Ovary (tissue), 9 donors: ENCODE measurements around the gene TMEM80. TPM values are rescaled to one million over a fixed set of nuclear protein-coding genes. Genes with fewer than 3 reads are reported as not detected.

Experiments
- DNase-seq, 5 donors: peaks; one replicate each; pipeline ENCODE4 v3.0.0-alpha.2; 2019 to 2020
- H3K27ac ChIP-seq, 2 donors: fragments of 200-600 bp; one replicate each; pipeline versions ENCODE4 v1.5.1 to v1.8.0; 2019 to 2022
- H3K27me3 ChIP-seq: fragments of 200-600 bp; one replicate; pipeline ENCODE4 v1.8.0; 2022
- H3K36me3 ChIP-seq: fragments of 200-600 bp; sonication (generic); one replicate; pipeline ENCODE4 v1.5.1; 2019
- H3K4me1 ChIP-seq: one replicate; pipeline ENCODE4 v1.8.1; 2013; ENCODE audit warnings: mild to moderate bottlenecking, moderate library complexity; ENCODE audit not compliant: insufficient read depth
- H3K4me3 ChIP-seq: fragments of 200-600 bp; sonication (generic); one replicate; pipeline ENCODE4 v1.5.1; 2017
- H3K9me3 ChIP-seq, 2 donors: fragments of 200-600 bp in 1 of 2; sonication (generic) in 1 of 2; one replicate each; pipeline versions ENCODE4 v1.5.1 to v1.8.1; 2013 to 2019; ENCODE audit warnings: mild to moderate bottlenecking in 1 of 2, moderate library complexity in 1 of 2
- CTCF ChIP-seq, 3 donors: fragments of 450-650 bp in 2 of 3; fragments of 200-600 bp in 1 of 3; IDR thresholded peaks; one replicate each; pipeline versions ENCODE4 v1.5.1 to v1.8.0; 2016 to 2022; ENCODE audit warnings: antibody characterized with exemption in 3 of 3, mild to moderate bottlenecking in 1 of 3
- EP300 ChIP-seq: sonication (generic); formaldehyde crosslinking; IDR thresholded peaks from one replicate; pipeline ENCODE4 v1.6.1; 2017; ENCODE audit warnings: antibody characterized with exemption
- POLR2A ChIP-seq: fragments of 450-650 bp; IDR thresholded peaks from one replicate; pipeline ENCODE4 v1.6.1; 2017; ENCODE audit warnings: antibody characterized with exemption, mild to moderate bottlenecking, moderate library complexity
- WGBS, 3 donors: extraction: QIAGEN DNeasy Blood & Tissue Kit in 1 of 3; methylation state at CpG; one replicate each; pipeline versions ENCODE4 v1.1.5 to v1.1.7; 2013 to 2017; 5-methylcytosine and 5-hydroxymethylcytosine counted together
- intact Hi-C, 4 donors: fragments of 100-400 bp; cut with DNase I; formaldehyde crosslinking; loops; one replicate each; pipeline versions ENCODE4 v1.11.0 to v1.15.1; 2022 to 2023
- polyA plus RNA-seq, 2 donors: library from polyadenylated mRNA; stranded (reverse); fragments of 200-250 nt in 1 of 2; fragments of 350-450 nt in 1 of 2; fragmentation: Illumina TruSeq in 1 of 2; extraction: RNeasy Lipid Tissue Mini Kit (QIAGEN cat#74804) in 1 of 2; gene quantifications; one replicate each; pipeline ENCODE4 v1.2.3, GENCODE V29; 2013 to 2014
- total RNA-seq, 7 donors: library from RNA; depleted of rRNA in 2 of 7; stranded (reverse); fragments of >200 nt in 2 of 7; fragmentation: NEBNext Ultra II Directional in 3 of 7; extraction: Animal tissue kit (Norgen Biotek cat#: 25700) in 3 of 7; gene quantifications; one replicate each; pipeline versions ENCODE4 v1.1.0 to v1.2.4, GENCODE V29; 2016 to 2023
- donor health status: DM: no; HTN: no; CAD: no; lungs with moderate emphysema.
- donor health status: DM: no; HTN: no; CAD: no.
- donor health status: Bipolar disorder and iron deficiency.
- donor health status: DM: yes; HTN: yes; CAD: no.
- donor health status: DM: no; HTN: no; CAD: no.
- donor health status: DM: yes; HTN: yes; CAD: no.

Gene TMEM80
- total and polyA plus RNA-seq, 9 donors: 15.4 to 38.0 (median 30.5) TPM

GRCh38 chr11:721741-722345, 26.2 kb downstream of the TMEM80 start:
- no peak for TF ChIP-seq CTCF (IDR thresholded peaks at IDR 0.05)
- TF ChIP-seq EP300: no peak
- TF ChIP-seq POLR2A: no peak
- 27 to 70% (median 44%) methylated on average over 26 to 33 of the region's 33 CpGs for WGBS, 3 donors
- no peak overlapping the region for H3K4me3 ChIP-seq
- peaks cover 12% of the 10 kb centered on the region for H3K4me1 ChIP-seq
- H3K9me3 ChIP-seq: no peaks in the 10 kb centered on the region
- DNase-seq: no peak
- intact Hi-C loops: loop anchor here in 2 of 4 donors (5.0 kb wide), 2 partner anchors 165 to 170 kb away; no protein-coding TSS in a partner anchor
- H3K27ac ChIP-seq: no peak overlapping the region
- H3K36me3 ChIP-seq: no peaks in the 10 kb centered on the region
- H3K27me3 ChIP-seq: no peaks in the 10 kb centered on the region

GRCh38 chr11:722346-722811, 26.8 kb downstream of the TMEM80 start:
- no peaks in the 10 kb centered on the region for H3K9me3 ChIP-seq
- WGBS, 3 donors: 49 to 76% (median 59%) methylated on average over 20 of the region's 20 CpGs
- intact Hi-C loops: loop anchor here in 2 of 4 donors (5.0 kb wide), 2 partner anchors 165 to 170 kb away; no protein-coding TSS in a partner anchor
- H3K27ac ChIP-seq: no peak overlapping the region
- no peaks in the 10 kb centered on the region for H3K36me3 ChIP-seq
- TF ChIP-seq POLR2A (no peak), EP300 (no peak), CTCF (IDR thresholded peaks at IDR 0.05) (no peak)
- no peak for DNase-seq
- peaks cover 15% of the 10 kb centered on the region for H3K4me1 ChIP-seq
- H3K4me3 ChIP-seq: no peak overlapping the region
- H3K27me3 ChIP-seq: no peaks in the 10 kb centered on the region

GRCh38 chr11:723120-723883, 27.7 kb downstream of the TMEM80 start:
- H3K4me1 ChIP-seq: peaks cover 21% of the 10 kb centered on the region

More at GRCh38 chr11:723120-723883, 27.7 kb downstream of the TMEM80 start:
- DNase-seq: peak in 2 of 5 donors; percentile 38
- Histone ChIP-seq H3K27ac (no peak overlapping the region), H3K36me3 (no peaks in the 10 kb centered on the region), H3K27me3 (no peaks in the 10 kb centered on the region), H3K9me3 (no peaks in the 10 kb centered on the region), H3K4me3 (no peak overlapping the region)
- intact Hi-C loops: loop anchor here in 2 of 4 donors (5.0 kb wide), 2 partner anchors 166 to 171 kb away; no protein-coding TSS in a partner anchor
- TF ChIP-seq EP300 (no peak), CTCF (IDR thresholded peaks at IDR 0.05) (peak in 2 of 3 donors; percentile 27 to 29), POLR2A (no peak)
- WGBS, 3 donors: 44 to 68% (median 55%) methylated on average over 8 of the region's 8 CpGs
